DND-41 (cell line): ENCODE data around the gene BMPR1A.

ENCODE experiments used
- ATAC-seq: fragments of 200-7000 bp; cut with Tn5 transposase; 3 replicates; pipeline ENCODE4 v1.9.1; 2021; ENCODE audit warnings: low read depth; ENCODE audit not compliant: insufficient read depth
- DNase-seq: peaks from one replicate; pipeline ENCODE4 v3.0.0-alpha.2; 2020
- H2AFZ ChIP-seq: 2 replicates; pipeline ENCODE4 v1.6.0; 2012; ENCODE audit warnings: low read depth, low read length
- H3K27ac ChIP-seq: 2 replicates; pipeline ENCODE4 v1.5.1; 2012; ENCODE audit warnings: low read length, inconsistent platforms
- H3K27me3 ChIP-seq: fragments of 200-600 bp; sonication (generic); 2 replicates; pipeline ENCODE4 v1.6.0; 2012; ENCODE audit warnings: low read length, mild to moderate bottlenecking, inconsistent platforms; ENCODE audit not compliant: insufficient read depth, poor library complexity
- H3K36me3 ChIP-seq: 2 replicates; pipeline ENCODE4 v1.5.1; 2012; ENCODE audit warnings: low read length, inconsistent platforms; ENCODE audit not compliant: insufficient read depth
- H3K4me1 ChIP-seq: 2 replicates; pipeline ENCODE4 v1.5.1; 2012; ENCODE audit warnings: mild to moderate bottlenecking, low read length; ENCODE audit not compliant: insufficient read depth
- H3K4me2 ChIP-seq: 2 replicates; pipeline ENCODE4 v1.6.0; 2012; ENCODE audit warnings: mild to moderate bottlenecking, moderate library complexity, low read length, inconsistent platforms; ENCODE audit not compliant: insufficient read depth
- H3K4me3 ChIP-seq, 2 experiments: fragments of 200-600 bp in 1 of 2; shearing (Covaris generic) in 1 of 2; 2 replicates each; pipeline ENCODE4 v1.5.1; 2012 to 2016; ENCODE audit warnings: inconsistent platforms in 2 of 2, low read length in 2 of 2, mild to moderate bottlenecking in 2 of 2, low read depth in 1 of 2, moderate library complexity in 1 of 2
- H3K79me2 ChIP-seq: 2 replicates; pipeline ENCODE4 v1.6.0; 2012; ENCODE audit warnings: low read length, inconsistent platforms; ENCODE audit not compliant: insufficient read depth
- H3K9ac ChIP-seq: 2 replicates; pipeline ENCODE4 v1.6.0; 2012; ENCODE audit warnings: low read depth, mild to moderate bottlenecking, inconsistent platforms, low read length, moderate library complexity
- H3K9me3 ChIP-seq: 2 replicates; pipeline ENCODE4 v1.5.1; 2012; ENCODE audit warnings: low read length, moderate library complexity, mild to moderate bottlenecking, inconsistent platforms; ENCODE audit not compliant: insufficient read depth, severe bottlenecking
- H4K20me1 ChIP-seq: 2 replicates; pipeline ENCODE4 v1.6.0; 2012; ENCODE audit warnings: low read length; ENCODE audit not compliant: insufficient read depth
- EZH2 ChIP-seq: IDR thresholded peaks from 3 replicates; pipeline ENCODE4 v1.6.1; 2012; ENCODE audit warnings: borderline replicate concordance, low read depth, mild to moderate bottlenecking, moderate library complexity, low read length, inconsistent platforms; ENCODE audit not compliant: severe bottlenecking
- TF ChIP-seq, protein P1 (sequence below): IDR thresholded peaks from 2 replicates; pipeline ENCODE4 v1.5.1; 2012; ENCODE audit warnings: borderline replicate concordance, low read length, moderate library complexity, mild to moderate bottlenecking; ENCODE audit not compliant: poor library complexity, severe bottlenecking; ENCODE audit errors: extremely low read depth

Gene BMPR1A

DNA sequence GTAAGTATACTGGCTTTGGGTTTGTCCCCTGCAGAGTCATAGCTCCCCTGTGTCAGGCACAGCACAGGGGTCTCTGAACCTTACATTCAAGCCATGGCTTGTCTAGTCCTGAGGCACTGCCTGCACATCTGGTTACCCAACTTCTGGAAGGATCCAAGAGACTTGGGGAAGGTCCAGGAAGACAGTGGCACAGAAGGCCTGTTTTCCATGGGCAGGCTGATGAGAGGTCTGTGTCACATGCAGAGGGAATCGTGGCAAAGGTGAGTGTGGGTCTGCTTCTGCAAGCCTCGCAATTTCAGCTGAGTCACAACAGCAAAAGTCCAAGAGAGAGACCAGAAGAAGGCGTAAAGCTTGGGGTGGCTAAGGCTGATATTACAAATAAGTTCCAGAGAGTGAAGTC, 28.4 kb upstream of the BMPR1A start:
- no peak overlapping the region for H3K4me3 ChIP-seq
- H3K27ac ChIP-seq: no peak overlapping the region
- H4K20me1 ChIP-seq: no peaks in the 10 kb centered on the region
- H3K9ac ChIP-seq: no peak overlapping the region
- no peaks in the 10 kb centered on the region for H3K36me3 ChIP-seq
- H3K79me2 ChIP-seq: no peaks in the 10 kb centered on the region
- no peaks in the 10 kb centered on the region for H3K9me3 ChIP-seq
- H3K4me1 ChIP-seq: no peaks in the 10 kb centered on the region
- H3K27me3 ChIP-seq: peaks cover 6% of the 10 kb centered on the region
- DNase-seq: no peak
- no peak overlapping the region for H3K4me2 ChIP-seq
- TF ChIP-seq, protein P1, sequence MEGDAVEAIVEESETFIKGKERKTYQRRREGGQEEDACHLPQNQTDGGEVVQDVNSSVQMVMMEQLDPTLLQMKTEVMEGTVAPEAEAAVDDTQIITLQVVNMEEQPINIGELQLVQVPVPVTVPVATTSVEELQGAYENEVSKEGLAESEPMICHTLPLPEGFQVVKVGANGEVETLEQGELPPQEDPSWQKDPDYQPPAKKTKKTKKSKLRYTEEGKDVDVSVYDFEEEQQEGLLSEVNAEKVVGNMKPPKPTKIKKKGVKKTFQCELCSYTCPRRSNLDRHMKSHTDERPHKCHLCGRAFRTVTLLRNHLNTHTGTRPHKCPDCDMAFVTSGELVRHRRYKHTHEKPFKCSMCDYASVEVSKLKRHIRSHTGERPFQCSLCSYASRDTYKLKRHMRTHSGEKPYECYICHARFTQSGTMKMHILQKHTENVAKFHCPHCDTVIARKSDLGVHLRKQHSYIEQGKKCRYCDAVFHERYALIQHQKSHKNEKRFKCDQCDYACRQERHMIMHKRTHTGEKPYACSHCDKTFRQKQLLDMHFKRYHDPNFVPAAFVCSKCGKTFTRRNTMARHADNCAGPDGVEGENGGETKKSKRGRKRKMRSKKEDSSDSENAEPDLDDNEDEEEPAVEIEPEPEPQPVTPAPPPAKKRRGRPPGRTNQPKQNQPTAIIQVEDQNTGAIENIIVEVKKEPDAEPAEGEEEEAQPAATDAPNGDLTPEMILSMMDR: no peak
- no peak for TF ChIP-seq EZH2
- no peak overlapping the region for H2AFZ ChIP-seq
- ATAC-seq: no peak

DNA sequence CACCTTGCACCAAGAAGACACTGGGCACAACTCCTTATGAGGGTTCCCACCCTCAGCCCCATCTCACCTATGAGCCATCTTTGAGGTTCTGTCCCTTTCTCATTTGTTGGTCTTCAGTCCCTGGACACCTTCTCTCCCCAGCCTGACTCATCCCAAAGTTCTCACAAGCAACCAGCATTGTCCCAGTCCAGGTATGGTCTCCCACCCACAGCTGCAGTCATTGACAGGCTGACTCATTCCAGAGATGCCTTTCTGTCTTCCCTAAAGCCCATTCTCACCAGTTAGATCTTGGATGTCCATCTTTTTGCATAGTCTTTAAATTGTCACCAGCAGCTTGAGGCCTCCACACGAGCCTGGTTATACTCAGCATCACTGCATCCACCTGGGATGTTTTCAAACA, 26.7 kb upstream of the BMPR1A start:
- Histone ChIP-seq H3K9ac (no peak overlapping the region), H3K27ac (no peak overlapping the region), H3K36me3 (no peaks in the 10 kb centered on the region), H3K79me2 (no peaks in the 10 kb centered on the region), H3K9me3 (no peaks in the 10 kb centered on the region), H3K4me3 (no peak overlapping the region), H3K4me1 (no peaks in the 10 kb centered on the region), H4K20me1 (no peaks in the 10 kb centered on the region), H3K27me3 (peaks cover 6% of the 10 kb centered on the region), H2AFZ (no peak overlapping the region), H3K4me2 (no peak overlapping the region)
- TF ChIP-seq EZH2: no peak
- TF ChIP-seq, protein P1: no peak
- DNase-seq: no peak
- ATAC-seq: no peak

DNA sequence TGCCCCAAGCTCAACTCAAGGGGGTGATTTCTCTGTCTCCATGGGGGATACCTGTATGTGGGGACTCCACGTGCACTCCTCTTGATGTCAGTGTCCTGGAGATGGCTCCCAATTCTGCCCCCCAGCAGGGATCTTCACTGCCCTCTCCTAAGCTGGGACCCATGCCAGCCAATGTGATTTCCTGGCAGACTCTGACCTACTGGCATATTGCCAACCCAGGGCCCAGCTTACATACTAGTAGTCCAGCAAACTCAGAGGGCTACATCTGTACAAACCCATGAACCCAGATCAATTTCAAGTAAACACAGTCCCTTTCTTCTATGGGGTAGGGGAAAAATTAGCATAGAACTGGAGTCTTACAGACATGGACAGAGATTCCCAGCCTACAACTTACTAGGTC, 26.2 kb upstream of the BMPR1A start:
- H3K4me3 ChIP-seq: no peak overlapping the region
- H3K27ac ChIP-seq: no peak overlapping the region
- H3K36me3 ChIP-seq: no peaks in the 10 kb centered on the region
- peaks cover 6% of the 10 kb centered on the region for H3K27me3 ChIP-seq
- no peaks in the 10 kb centered on the region for H3K4me1 ChIP-seq
- H2AFZ ChIP-seq: no peak overlapping the region
- H4K20me1 ChIP-seq: no peaks in the 10 kb centered on the region
- ATAC-seq: no peak
- no peaks in the 10 kb centered on the region for H3K9me3 ChIP-seq
- H3K79me2 ChIP-seq: no peaks in the 10 kb centered on the region
- H3K9ac ChIP-seq: no peak overlapping the region
- no peak overlapping the region for H3K4me2 ChIP-seq
- TF ChIP-seq EZH2: no peak
- no peak for DNase-seq

DNA sequence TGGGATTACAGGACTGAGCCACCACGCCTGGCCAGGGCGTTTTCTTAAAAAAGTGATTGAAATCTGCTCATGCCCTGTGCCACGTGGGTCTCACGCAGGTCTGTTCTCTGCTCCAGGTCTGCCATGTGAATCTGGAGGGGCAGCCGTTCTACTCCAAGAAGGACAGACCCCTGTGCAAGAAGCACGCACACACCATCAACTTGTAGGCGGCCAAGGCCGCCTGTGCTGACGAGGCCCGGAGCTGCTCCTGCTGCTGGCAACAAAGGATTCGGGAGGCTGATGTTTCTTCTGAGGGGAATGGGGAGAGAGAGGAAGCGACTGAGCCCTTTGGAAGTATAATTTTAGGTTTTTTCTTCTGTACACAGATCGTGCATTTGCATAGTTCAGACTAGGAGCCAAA, 23.6 kb upstream of the BMPR1A start:
- Histone ChIP-seq H3K36me3 (no peaks in the 10 kb centered on the region), H3K79me2 (no peaks in the 10 kb centered on the region), H3K27me3 (peaks cover 3% of the 10 kb centered on the region), H4K20me1 (no peaks in the 10 kb centered on the region), H3K4me1 (no peaks in the 10 kb centered on the region), H2AFZ (no peak overlapping the region), H3K4me2 (no peak overlapping the region), H3K4me3 (no peak overlapping the region), H3K9me3 (no peaks in the 10 kb centered on the region), H3K27ac (no peak overlapping the region), H3K9ac (no peak overlapping the region)
- ATAC-seq (no peak), DNase-seq (no peak)
- no peak for TF ChIP-seq EZH2
- TF ChIP-seq, protein P1: no peak
